GM12891 (cell line): Measurements from ENCODE around the gene SHISA6.

ENCODE experiments used
- PAX5 ChIP-seq: IDR thresholded peaks from 2 replicates; pipeline ENCODE4 v1.6.1; 2011; ENCODE audit warnings: low read length, moderate library complexity, mild to moderate bottlenecking; ENCODE audit not compliant: insufficient read depth, severe bottlenecking
- POLR2A ChIP-seq: IDR thresholded peaks from 2 replicates; pipeline ENCODE4 v1.6.1; 2011; ENCODE audit warnings: low read depth, low read length, control low read depth
- POLR2AphosphoS5 ChIP-seq: IDR thresholded peaks from 2 replicates; pipeline ENCODE4 v1.6.1; 2011; ENCODE audit warnings: low read depth, low read length, control low read depth
- POU2F2 ChIP-seq: IDR thresholded peaks from 2 replicates; pipeline ENCODE4 v1.6.1; 2011; ENCODE audit warnings: low read depth, mild to moderate bottlenecking, control low read depth, low read length, moderate library complexity
- SPI1 ChIP-seq: IDR thresholded peaks from 2 replicates; pipeline ENCODE4 v1.6.1; 2011; ENCODE audit warnings: low read depth, low read length, control low read depth
- TAF1 ChIP-seq: IDR thresholded peaks from 2 replicates; pipeline ENCODE4 v1.6.1; 2011; ENCODE audit warnings: low read depth, low read length, control low read depth

DNA sequence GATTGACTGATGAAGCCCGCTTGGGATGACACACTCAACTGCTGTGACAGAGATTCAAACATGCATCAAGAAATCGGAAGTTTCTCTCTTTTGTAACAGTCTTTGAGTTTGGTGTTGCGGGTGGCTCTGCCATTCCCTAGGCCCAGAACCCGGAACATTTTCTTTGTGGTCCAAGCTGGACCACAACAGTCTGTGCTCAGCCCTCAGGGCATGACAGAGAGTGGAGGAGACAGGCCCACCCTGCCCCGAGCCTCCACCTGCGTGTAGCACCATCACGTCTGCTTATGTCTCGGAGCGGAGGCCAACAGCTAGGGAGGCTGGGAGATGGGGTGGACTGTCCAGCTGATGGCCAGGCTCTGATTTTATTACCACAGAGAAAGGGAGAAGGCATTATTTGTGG, 64.5 kb downstream of the SHISA6 start:
- TF ChIP-seq POLR2A (no peak), TAF1 (no peak), POLR2AphosphoS5 (no peak), PAX5 (no peak), SPI1 (no peak), POU2F2 (no peak)
